T-helper 17 cell (primary cell): ENCODE measurements around the gene EPOP. TPM values are rescaled to one million over a fixed set of nuclear protein-coding genes. Genes with fewer than 3 reads are reported as not detected.

Experiments
- ATAC-seq: fragments of 150-1000 bp; cut with Tn5 transposase; 2 replicates; pipeline ENCODE4 v1.10.0; 2021; ENCODE audit warnings: mild to moderate bottlenecking, moderate library complexity
- DNase-seq, 3 donors: peaks; one replicate each; pipeline versions ENCODE4 v3.0.0 to v3.0.0-alpha.2; 2020 to 2021
- H3K9me3 ChIP-seq: one replicate; pipeline ENCODE4 v1.7.0; 2013; ENCODE audit warnings: low read length, mild to moderate bottlenecking; ENCODE audit not compliant: control insufficient read depth, poor library complexity, severe bottlenecking
- H3K27ac Mint-ChIP-seq: one replicate; pipeline ENCODE4 v1.8.0; 2022; ENCODE audit warnings: mild to moderate bottlenecking, moderate library complexity, mixed read lengths
- H3K27me3 Mint-ChIP-seq: one replicate; pipeline ENCODE4 v1.8.0; 2022; ENCODE audit warnings: mixed read lengths
- H3K36me3 Mint-ChIP-seq: one replicate; pipeline ENCODE4 v1.8.0; 2022; ENCODE audit warnings: low read depth, mixed read lengths
- H3K4me1 Mint-ChIP-seq: one replicate; pipeline ENCODE4 v1.8.0; 2022; ENCODE audit warnings: mild to moderate bottlenecking, mixed read lengths
- H3K4me3 Mint-ChIP-seq: one replicate; pipeline ENCODE4 v1.8.0; 2022; ENCODE audit warnings: mild to moderate bottlenecking, moderate library complexity, mixed read lengths
- total RNA-seq, 4 donors: library from RNA in 2 of 4; stranded (reverse) in 2 of 4; gene quantifications; one replicate each; pipeline ENCODE4 v1.2.3 and lab custom pipeline; 2022 to 2026

Gene EPOP
- total RNA-seq, 2 donors from 2014 or later, result 0.60 to 1.1 TPM

DNA sequence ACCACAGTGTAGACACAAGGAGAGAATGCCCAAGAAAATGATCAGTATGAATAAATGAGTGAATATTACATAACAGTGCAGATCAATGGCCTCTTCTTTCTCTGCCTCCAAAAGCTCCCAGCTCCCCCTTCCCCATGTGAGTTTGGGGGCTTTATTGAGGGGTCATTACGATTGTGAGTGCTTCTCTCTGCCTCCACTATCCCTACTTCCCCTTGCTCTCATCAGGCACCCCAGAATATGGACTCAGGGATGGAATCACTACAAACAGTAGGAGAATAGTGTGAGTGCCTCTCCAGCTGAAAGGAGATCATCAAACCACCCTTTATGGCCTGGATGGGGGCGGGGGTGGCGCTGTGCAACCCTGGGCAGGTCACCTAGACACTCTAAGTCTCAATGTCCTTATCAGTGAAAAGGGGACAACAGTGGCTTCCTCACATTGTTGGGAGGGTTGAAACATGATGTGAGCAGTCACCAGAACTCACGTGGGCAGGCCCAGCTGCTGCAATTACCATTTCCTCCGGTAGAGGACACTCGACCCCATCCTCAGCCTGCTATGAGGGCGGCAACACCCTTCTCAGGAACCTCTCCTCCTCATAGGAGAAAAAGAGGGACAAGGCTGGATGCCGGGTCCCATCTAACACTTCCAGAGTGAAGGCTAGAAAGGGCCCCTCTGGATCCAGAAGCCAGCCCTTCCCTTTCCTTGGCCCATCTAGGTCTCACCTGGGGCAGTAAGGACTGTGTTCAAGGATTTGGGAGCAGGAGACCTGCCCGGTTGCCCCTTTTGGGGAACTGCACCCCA lies 2.1 kb upstream of the EPOP start:
- peak overlapping the region; percentile 51 for H3K27ac Mint-ChIP-seq
- peak overlapping the region; percentile 41 for H3K4me3 Mint-ChIP-seq
- ATAC-seq, result peak; percentile 67

DNA sequence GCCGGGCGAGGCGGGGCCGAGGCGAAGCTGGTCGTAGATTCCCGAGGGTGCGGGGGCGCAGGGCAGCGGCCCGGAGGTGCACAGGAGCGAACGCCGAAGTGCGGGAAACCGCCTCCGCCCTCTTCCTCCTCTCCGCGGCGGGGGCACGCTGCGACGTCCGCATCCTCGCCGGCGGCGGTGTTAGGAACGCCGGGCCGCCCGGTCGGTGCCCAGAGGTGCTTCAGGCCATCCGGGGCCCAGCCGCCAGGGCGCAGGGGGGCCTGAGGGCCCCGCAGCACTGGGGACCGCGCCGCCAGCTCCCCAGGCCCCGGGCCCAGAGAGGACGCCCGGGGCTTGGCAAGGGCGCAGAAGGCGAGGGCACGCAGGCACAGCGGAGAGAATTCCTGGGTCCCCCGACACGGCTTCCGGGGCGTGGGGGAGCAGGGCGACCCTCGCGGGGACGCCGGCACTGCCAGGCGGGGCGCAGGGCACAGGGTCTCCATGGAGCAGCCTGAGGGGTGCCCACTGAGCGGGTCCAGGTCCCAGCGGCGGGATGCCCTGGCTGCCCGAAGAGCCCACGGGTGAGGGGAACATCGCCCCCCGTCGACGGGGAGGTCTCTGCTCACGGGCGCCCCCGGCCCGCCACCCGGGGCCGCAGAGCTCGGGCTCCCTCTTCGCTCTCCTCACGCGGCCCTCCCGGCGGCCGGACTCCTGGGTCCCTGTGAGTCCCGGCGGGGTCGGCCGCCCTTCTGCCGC lies 576 bp downstream of the EPOP start:
- Mint-ChIP-seq H3K4me1 (peaks cover 7% of the 10 kb centered on the region), H3K27me3 (peaks cover 33% of the 10 kb centered on the region), H3K36me3 (no peaks in the 10 kb centered on the region), H3K27ac (no peak overlapping the region), H3K4me3 (peak overlapping the region; percentile 25)
- H3K9me3 ChIP-seq, result no peaks in the 10 kb centered on the region
- DNase-seq (peak in 1 of 3 donors; percentile 21), ATAC-seq (peak; percentile 7)

More for the DNA sequence above, 2.1 kb upstream of the EPOP start:
- Mint-ChIP-seq H3K4me1 (peaks cover 5% of the 10 kb centered on the region), H3K36me3 (no peaks in the 10 kb centered on the region), H3K27me3 (peaks cover 8% of the 10 kb centered on the region)
- no peaks in the 10 kb centered on the region for H3K9me3 ChIP-seq
- peak; percentile 51 to 76 (median 61) for DNase-seq

DNA sequence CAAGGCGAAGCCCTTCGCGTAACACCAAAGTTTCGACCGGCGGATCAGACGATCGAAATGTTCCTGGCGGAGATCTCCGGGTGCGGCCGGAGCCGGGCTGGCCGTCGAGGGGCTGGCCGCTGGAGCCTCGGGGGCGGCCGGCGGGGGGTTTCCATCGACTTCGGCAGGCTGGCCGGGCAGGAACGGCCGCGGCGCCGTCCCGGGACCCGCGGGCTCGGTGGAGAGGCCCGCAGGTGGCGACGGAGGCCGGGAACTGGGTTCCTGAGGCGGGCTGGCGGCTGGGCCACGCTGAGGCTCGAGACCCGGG lies 1.1 kb downstream of the EPOP start:
- Mint-ChIP-seq H3K4me1 (peaks cover 7% of the 10 kb centered on the region), H3K27ac (no peak overlapping the region), H3K27me3 (peaks cover 38% of the 10 kb centered on the region), H3K4me3 (peak overlapping the region; percentile 25), H3K36me3 (no peaks in the 10 kb centered on the region)
- no peak for DNase-seq
- ATAC-seq, result peak; percentile 4
- H3K9me3 ChIP-seq, result no peaks in the 10 kb centered on the region

DNA sequence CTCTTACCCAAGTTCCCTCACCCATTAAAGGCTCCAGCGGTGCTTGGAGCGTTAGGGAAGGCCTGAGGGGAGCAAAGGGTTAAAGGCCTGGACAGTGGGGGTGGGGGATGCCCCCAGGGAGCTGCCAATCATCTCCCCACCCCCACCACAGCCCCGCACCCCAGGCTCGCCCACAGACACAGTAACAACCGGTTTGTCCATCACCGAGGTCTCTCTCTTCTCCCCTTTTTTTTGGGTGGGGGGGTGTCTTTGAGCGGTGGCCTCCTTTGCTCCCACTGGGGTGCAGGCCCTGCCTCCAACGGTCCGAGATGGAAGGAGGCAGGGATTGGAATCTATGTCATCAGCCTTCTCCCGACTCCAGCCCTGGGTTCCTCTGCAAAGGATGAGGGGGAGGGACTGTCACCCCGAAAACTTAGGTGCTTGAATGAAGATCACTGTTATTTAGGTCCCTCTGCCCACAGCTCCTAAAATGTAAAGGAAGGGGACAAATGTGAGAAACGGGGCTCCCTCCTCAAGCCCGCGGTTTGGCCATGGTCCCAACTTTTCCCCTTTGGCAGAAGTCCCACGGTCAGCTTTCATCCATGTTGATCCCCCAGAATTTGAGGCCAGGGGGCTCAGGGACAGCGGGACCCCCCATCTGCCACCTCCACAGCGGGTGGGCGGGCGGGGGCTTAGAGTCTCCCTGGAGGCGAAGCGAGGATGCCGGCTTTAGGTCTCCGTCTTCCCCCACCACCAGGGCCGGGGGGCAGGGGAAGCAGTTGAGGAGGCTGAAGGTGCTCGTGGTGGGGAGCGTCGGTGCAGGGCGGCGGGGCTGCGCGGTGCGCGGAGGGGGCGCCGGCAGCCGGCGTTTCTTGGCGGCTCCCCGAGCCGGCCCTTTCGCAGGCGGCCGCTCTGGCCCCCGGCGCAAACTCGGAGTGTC lies 1.7 kb downstream of the EPOP start:
- ATAC-seq (no peak), DNase-seq (no peak)
- Mint-ChIP-seq H3K4me3 (peak overlapping the region; percentile 39), H3K36me3 (no peaks in the 10 kb centered on the region), H3K27ac (no peak overlapping the region), H3K27me3 (peaks cover 44% of the 10 kb centered on the region), H3K4me1 (peaks cover 7% of the 10 kb centered on the region)
- no peaks in the 10 kb centered on the region for H3K9me3 ChIP-seq

DNA sequence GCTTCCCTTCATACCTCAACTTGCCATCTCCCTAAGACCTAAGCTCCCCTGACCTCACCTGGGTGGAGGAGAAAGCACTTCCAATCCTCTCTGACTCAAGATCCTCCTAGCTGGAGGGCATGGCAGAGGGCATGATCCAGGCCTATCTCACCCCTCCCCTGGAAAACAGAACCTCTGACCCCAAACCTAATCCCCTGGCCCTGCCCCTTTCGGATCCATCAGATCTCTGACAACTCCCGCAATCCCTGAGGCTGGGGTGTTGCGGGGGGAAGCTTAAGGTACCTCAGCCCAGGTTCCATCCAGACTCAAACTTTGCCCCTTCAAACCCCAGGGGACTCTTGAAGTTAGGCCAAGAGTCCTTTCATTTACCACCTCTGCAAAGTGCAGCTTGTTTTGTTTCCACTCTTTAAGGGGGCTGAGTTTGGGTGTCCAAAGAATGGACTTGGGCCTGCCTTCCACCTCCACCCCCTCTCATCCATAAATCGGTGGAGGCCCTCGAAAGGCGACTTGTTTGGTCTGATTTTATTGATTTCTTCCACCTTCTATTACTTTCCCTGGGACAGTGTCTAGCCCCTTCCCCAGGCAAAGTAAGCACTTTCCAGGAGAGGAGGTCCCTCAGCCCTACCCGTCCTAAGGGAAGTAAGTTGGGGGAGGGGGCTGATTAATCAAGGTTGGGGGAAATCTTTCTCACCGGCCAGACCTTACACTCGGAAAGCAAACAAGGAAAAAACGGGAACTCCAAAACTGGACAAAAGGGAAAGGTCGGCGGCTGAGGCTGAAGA lies 2.6 kb downstream of the EPOP start:
- H3K9me3 ChIP-seq, result no peaks in the 10 kb centered on the region
- Mint-ChIP-seq H3K27me3 (peaks cover 52% of the 10 kb centered on the region), H3K4me3 (no peak overlapping the region), H3K4me1 (peaks cover 10% of the 10 kb centered on the region), H3K27ac (peak overlapping the region; percentile 29), H3K36me3 (no peaks in the 10 kb centered on the region)
- DNase-seq, result no peak
- ATAC-seq, result no peak

DNA sequence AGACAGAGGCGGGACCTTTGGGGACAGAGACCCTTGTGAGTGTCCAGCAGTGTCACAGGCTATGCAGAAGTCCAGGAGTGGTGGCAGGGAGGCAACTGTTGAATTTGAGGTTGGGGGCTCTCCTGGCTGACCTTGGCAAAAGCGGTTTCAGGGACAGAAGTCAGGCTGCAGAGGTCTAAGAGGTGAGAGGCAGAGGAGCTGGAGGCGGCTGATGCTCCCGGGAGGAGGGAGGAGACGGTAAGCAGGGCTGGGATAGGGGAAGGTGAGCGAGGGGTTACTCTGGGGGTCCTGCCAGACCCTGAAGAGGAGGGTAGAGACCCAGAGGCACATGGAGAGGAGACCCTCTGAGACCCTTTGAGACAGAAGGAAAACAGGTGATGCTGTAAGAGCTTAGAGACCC lies 5.2 kb downstream of the EPOP start:
- H3K27me3 Mint-ChIP-seq, result peaks cover 63% of the 10 kb centered on the region
- peaks cover 6% of the 10 kb centered on the region for H3K4me1 Mint-ChIP-seq
- no peaks in the 10 kb centered on the region for H3K9me3 ChIP-seq
- DNase-seq, result no peak
- peak overlapping the region; percentile 21 for H3K27ac Mint-ChIP-seq
- no peak for ATAC-seq
- H3K4me3 Mint-ChIP-seq, result no peak overlapping the region
- H3K36me3 Mint-ChIP-seq, result no peaks in the 10 kb centered on the region

DNA sequence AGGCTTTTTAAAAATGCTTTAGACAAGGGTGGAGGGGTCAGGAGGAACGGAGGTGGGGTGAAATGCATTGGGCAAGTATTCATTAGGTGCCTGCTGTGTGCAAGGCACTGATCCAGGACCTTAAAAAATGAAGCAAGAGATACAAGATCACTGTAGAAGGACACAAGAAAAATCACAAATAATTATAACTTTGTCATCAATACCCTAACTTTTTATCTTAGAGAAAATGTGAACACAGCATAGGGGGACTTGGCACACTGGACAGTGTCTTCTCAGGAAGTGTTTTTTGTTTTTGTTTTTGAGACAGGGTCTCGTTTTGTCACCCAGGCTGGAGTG lies 7.0 kb downstream of the EPOP start:
- DNase-seq, result no peak
- no peaks in the 10 kb centered on the region for H3K36me3 Mint-ChIP-seq
- no peak for ATAC-seq
- H3K9me3 ChIP-seq, result no peaks in the 10 kb centered on the region
- peaks cover 6% of the 10 kb centered on the region for H3K4me1 Mint-ChIP-seq
- H3K4me3 Mint-ChIP-seq, result no peak overlapping the region
- peaks cover 71% of the 10 kb centered on the region for H3K27me3 Mint-ChIP-seq
- H3K27ac Mint-ChIP-seq, result no peak overlapping the region

DNA sequence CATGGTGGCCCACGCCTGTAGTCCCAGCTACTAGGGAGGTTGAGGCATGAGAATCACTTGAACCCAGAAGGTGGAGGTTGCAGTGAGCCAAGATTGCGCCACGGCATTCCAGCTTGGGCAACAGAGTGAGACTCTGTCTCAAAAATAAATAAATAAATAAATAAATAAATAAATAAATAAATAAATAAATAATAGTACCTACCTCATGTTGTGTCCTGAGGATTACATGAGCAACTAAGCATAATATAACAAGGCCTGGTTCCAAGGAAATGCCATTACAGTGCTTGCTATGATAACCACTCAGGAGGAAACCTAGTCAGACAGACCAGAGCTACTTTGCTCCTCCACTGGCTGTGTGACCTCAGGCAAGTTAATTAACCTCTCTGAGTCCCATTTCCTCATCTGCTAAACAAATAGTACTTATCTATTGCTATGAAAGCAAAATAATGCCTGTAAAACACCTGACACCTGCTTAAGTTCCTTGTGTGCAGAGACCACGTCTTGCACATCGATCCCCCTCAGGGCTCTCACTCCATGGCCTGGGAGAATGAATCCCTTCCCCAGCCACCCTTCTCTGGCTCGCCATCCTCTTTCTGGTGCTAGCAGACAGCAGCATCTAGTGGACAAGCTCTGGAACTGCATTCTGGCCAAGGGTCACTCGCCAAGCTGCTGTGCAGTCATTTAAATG lies 7.5 kb downstream of the EPOP start:
- Mint-ChIP-seq H3K27me3 (peaks cover 72% of the 10 kb centered on the region), H3K27ac (no peak overlapping the region), H3K4me1 (peaks cover 6% of the 10 kb centered on the region), H3K36me3 (peaks cover 3% of the 10 kb centered on the region), H3K4me3 (no peak overlapping the region)
- ATAC-seq, result peak; percentile 75
- no peaks in the 10 kb centered on the region for H3K9me3 ChIP-seq
- peak; percentile 24 to 43 (median 31) for DNase-seq

DNA sequence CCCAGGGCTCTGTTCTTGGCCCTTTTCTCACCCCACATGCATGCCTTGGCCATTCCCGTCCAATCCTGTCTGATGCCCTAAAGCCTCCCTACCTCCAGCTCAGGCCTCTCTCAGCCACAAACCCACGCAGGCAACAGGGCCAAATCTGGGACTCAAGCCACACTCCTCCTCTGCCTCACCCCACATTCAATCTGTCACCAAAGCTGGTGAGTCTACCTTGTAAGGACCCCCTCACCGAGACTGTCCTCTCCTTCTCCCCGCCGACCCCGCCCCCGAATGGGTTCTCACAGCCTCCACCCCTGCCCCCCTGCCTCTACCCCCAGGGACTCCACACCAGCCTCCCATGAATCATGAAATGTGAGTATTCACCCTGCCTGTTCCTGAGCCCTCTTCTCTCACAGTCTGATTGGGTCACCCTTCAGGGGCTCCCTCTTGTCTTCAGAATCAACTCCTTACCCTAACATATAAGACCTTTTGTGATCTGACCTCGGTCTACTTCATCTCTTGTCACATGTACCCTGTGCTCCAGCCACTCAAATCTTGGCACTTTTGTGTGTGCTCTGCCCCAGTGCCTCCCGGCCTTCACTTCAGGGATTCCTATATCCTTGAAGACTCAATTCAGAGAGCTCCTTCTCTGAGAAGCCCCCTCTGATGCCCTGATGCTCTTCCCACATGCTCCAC lies 10.7 kb downstream of the EPOP start:
- ATAC-seq, result no peak
- DNase-seq, result no peak
- peaks cover 3% of the 10 kb centered on the region for H3K36me3 Mint-ChIP-seq
- H3K9me3 ChIP-seq, result no peaks in the 10 kb centered on the region
- peaks cover 4% of the 10 kb centered on the region for H3K4me1 Mint-ChIP-seq
- peaks cover 56% of the 10 kb centered on the region for H3K27me3 Mint-ChIP-seq
- no peak overlapping the region for H3K4me3 Mint-ChIP-seq
- no peak overlapping the region for H3K27ac Mint-ChIP-seq

DNA sequence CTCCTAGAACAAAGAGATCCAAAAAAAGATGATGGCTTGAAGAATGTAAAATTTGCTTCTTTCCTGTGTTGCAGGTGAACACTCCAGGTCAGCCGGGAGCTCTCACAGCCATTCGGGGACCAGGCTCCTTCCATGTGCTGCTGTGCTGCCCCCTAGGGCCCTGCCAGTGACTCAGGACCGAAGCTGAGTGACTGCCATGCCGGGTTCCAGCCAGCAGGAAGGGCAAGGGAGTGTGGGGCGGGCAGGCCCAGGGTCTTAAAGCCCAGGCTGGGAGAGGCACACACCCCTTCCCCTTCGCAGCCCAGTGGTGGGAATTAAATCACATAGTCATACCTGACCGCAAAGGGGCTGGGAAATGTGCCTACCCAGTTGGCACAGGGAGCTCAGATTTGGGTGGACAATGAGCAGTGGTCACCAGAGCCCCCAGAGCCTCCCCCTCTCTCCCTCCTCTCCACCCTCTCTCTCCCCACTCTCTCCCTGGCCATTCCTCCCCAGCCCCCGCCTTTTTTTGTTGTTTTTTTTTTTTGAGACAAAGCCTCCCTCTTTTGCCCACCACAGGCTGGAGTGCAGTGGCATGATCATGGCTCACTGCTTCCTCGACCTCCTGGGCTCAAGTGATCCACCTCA lies 11.5 kb downstream of the EPOP start:
- H3K4me1 Mint-ChIP-seq, result peaks cover 7% of the 10 kb centered on the region
- ATAC-seq (peak; percentile 64), DNase-seq (no peak)
- no peak overlapping the region for H3K27ac Mint-ChIP-seq
- H3K9me3 ChIP-seq, result no peaks in the 10 kb centered on the region
- H3K4me3 Mint-ChIP-seq, result no peak overlapping the region
- peaks cover 55% of the 10 kb centered on the region for H3K27me3 Mint-ChIP-seq
- H3K36me3 Mint-ChIP-seq, result peaks cover 3% of the 10 kb centered on the region

DNA sequence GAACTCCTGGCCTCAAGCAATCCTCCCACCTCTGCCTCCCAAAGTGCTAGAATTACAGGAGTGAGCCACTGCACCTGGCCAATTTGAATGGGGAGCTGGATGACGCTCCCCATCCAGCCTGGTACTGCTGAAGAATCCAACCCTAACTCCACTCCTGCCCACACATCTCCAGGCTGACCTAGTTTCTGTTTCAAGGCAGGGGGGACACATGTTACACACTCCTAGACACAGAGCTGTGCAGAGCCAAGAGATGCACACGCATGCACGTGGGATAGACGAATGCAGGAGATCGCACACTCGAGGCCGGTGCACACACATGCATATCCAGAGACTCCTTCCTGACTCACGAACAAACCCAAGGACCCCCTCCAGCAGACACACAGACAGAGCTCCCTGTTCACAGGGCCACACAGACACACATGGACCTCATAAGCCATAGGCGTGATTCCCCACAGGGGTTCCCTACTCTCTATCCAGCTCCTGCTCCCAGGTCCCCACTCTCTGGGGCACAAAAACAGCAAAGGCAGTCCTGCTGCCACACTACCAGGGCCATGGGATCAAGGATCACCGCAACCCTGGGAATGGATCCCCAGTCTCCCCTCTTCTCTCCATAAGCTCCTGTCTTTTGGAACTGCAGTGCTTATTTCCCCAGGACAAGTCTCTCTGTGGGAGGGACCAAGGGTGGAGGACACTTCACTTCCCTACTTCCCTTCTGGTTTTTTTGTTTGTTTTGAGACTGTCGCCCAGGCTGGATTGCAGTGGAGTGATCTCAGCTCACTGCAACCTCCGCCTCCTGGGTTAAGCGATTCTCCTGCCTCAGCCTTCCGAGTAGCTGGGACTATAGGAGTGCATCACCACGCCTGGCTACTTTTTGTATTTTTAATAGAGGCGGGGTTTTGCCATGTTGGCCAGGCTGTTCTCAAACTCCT lies 14.4 kb downstream of the EPOP start:
- Mint-ChIP-seq H3K4me1 (peaks cover 3% of the 10 kb centered on the region), H3K4me3 (no peak overlapping the region), H3K27me3 (peaks cover 62% of the 10 kb centered on the region), H3K36me3 (peaks cover 5% of the 10 kb centered on the region), H3K27ac (no peak overlapping the region)
- DNase-seq (no peak), ATAC-seq (no peak)
- H3K9me3 ChIP-seq, result no peaks in the 10 kb centered on the region
